Transverse colon (tissue), 4 donors: Measurements from ENCODE around the gene CKAP5. TPM values are rescaled to one million over a fixed set of nuclear protein-coding genes. Genes with fewer than 3 reads are reported as not detected.

Experiments
- DNase-seq: peaks from one replicate; pipeline ENCODE4 v3.0.0-alpha.2; 2019
- H3K27ac ChIP-seq, 4 donors: fragments of 200-600 bp; sonication (generic); 2 replicates each; pipeline ENCODE4 v1.5.1; 2016 to 2018; ENCODE audit warnings: inconsistent platforms in 4 of 4
- H3K27me3 ChIP-seq: fragments of 200-600 bp; sonication (generic); 2 replicates; pipeline ENCODE4 v1.5.1; 2017; ENCODE audit warnings: inconsistent platforms
- H3K36me3 ChIP-seq, 4 donors: fragments of 200-600 bp; sonication (generic); 2 replicates each; pipeline ENCODE4 v1.5.1; 2017 to 2019; ENCODE audit warnings: inconsistent platforms in 4 of 4
- H3K4me1 ChIP-seq, 4 donors: fragments of 200-600 bp; sonication (generic); 2 replicates each; pipeline ENCODE4 v1.5.1; 2017 to 2020; ENCODE audit warnings: inconsistent platforms in 4 of 4
- H3K4me3 ChIP-seq, 4 donors: fragments of 200-600 bp; sonication (generic); 1 replicate in 1 of 4; 2 replicates in 3 of 4; pipeline versions ENCODE4 v1.5.1 to v1.6.1; 2017 to 2019; ENCODE audit warnings: inconsistent platforms in 4 of 4
- H3K9me3 ChIP-seq, 2 donors: fragments of 200-600 bp; sonication (generic); 2 replicates each; pipeline ENCODE4 v1.5.1; 2017 to 2019; ENCODE audit warnings: inconsistent platforms in 2 of 2
- CTCF ChIP-seq, 5 experiments: fragments of 200-600 bp in 3 of 5; fragments of 450-650 bp in 2 of 5; sonication (generic) in 3 of 5; IDR thresholded peaks; 1 replicate in 2 of 5; 2 replicates in 3 of 5; pipeline ENCODE4 v1.5.1; 2016 to 2017; ENCODE audit warnings: antibody characterized with exemption in 5 of 5, inconsistent platforms in 3 of 5, mild to moderate bottlenecking in 2 of 5, moderate library complexity in 1 of 5
- EP300 ChIP-seq: sonication (generic); formaldehyde crosslinking; IDR thresholded peaks from one replicate; pipeline ENCODE4 v1.6.1; 2017; ENCODE audit warnings: antibody characterized with exemption, low read depth
- POLR2A ChIP-seq: fragments of 450-650 bp; IDR thresholded peaks from one replicate; pipeline ENCODE4 v1.6.1; 2016; ENCODE audit warnings: antibody characterized with exemption, mild to moderate bottlenecking, moderate library complexity
- POLR2AphosphoS5 ChIP-seq, 3 donors: sonication (generic); formaldehyde crosslinking; IDR thresholded peaks; one replicate each; pipeline ENCODE4 v1.6.1; 2016; ENCODE audit warnings: antibody characterized with exemption in 3 of 3
- WGBS, 2 donors: methylation state at CpG; one replicate each; pipeline ENCODE4 v1.1.5; 2018; ENCODE audit warnings: low coverage in 1 of 2; 5-methylcytosine and 5-hydroxymethylcytosine counted together
- in situ Hi-C, 4 donors: fragments of 200-750 bp; cut with MboI; loops; one replicate each; pipeline versions ENCODE4 v1.15.0 to v1.15.1; 2017; ENCODE audit warnings: low sequenced_read_pairs in 3 of 4, low pct_ligation_motif_present in 1 of 4, low pct_unique_long_range_greater_than_20kb in 1 of 4
- intact Hi-C: fragments of 100-400 bp; cut with DNase I; formaldehyde crosslinking; loops from one replicate; pipeline ENCODE4 v1.15.1; 2023; ENCODE audit warnings: low total_unique reads
- total RNA-seq, 4 donors: library from RNA; depleted of rRNA; stranded (reverse); fragments of >200 nt; gene quantifications; one replicate each; pipeline ENCODE4 v1.1.0, GENCODE V29; 2016

The CKAP5 gene
- total RNA-seq, 4 donors from 2014 or later, result 9.7 to 32.2 (median 28.1) TPM

GRCh38 chr11:46725338-46726205, 120.5 kb downstream of the CKAP5 start:
- intact Hi-C loops, result no loop called here
- in situ Hi-C loops, result no loop called here
- no peak for DNase-seq

DNA sequence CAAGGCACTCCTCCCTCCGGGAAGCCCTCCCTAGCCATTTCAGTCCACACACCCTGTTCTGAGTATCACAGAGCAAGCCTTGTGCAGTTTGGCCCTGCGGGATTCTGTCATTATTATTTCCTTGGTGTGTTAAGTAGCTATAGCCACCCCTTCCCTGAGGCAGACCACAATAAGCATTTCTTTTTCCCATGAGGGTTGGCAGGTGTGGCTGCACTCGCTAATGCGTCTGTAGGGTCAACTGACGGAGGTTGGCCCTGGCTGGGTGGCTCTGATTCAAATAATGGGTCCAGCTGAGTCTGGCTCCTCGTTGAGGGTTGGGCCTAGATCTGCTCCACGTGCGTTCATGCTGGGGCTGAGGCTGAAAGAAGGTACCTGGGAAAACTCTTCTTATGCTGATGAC, 122.0 kb downstream of the CKAP5 start:
- in situ Hi-C loops, result no loop called here
- intact Hi-C loops, result no loop called here

More at GRCh38 chr11:46725338-46726205, 120.5 kb downstream of the CKAP5 start:
- no peak overlapping the region for H3K4me3 ChIP-seq
- H3K27ac ChIP-seq, result no peak overlapping the region
- 93% methylated on average over 15 of the region's 19 CpGs; no CpG with 5 or more reads in 1 of the 2 donors for WGBS, 2 donors
- H3K36me3 ChIP-seq, result no peaks in the 10 kb centered on the region
- H3K27me3 ChIP-seq, result no peaks in the 10 kb centered on the region
- no peaks in the 10 kb centered on the region for H3K9me3 ChIP-seq
- no peak for TF ChIP-seq POLR2A
- no peak for TF ChIP-seq CTCF (IDR thresholded peaks at IDR 0.05)
- H3K4me1 ChIP-seq, result no peaks in the 10 kb centered on the region

DNA sequence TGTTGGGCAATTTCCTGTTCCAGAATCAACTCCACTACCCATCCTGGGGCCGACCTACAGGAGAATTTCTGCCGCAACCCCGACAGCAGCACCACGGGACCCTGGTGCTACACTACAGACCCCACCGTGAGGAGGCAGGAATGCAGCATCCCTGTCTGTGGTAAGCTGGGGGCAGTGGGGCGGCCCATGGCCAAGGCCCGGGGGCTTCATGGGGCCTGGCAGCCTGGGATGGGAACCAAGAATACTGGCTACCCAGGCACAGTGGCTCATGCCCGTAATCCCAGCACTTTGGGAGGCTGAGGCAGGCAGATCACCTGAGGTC, 122.8 kb downstream of the CKAP5 start:
- Histone ChIP-seq H3K27me3 (no peaks in the 10 kb centered on the region), H3K27ac (no peak overlapping the region), H3K36me3 (no peaks in the 10 kb centered on the region), H3K4me1 (peaks cover 0 to 4% (median 2%) of the 10 kb centered on the region in 4 donors), H3K9me3 (no peaks in the 10 kb centered on the region), H3K4me3 (no peak overlapping the region)
- 88% methylated on average over 5 of the region's 8 CpGs; no CpG with 5 or more reads in 1 of the 2 donors for WGBS, 2 donors
- no peak for TF ChIP-seq CTCF (IDR thresholded peaks at IDR 0.05)
- no peak for TF ChIP-seq POLR2AphosphoS5 (IDR thresholded peaks at IDR 0.05)
- no peak for TF ChIP-seq POLR2A
- no peak for TF ChIP-seq EP300
- in situ Hi-C loops, result no loop called here
- DNase-seq, result no peak
- intact Hi-C loops, result no loop called here

More for the DNA sequence above, 122.0 kb downstream of the CKAP5 start:
- no peak for DNase-seq
- Histone ChIP-seq H3K4me3 (no peak overlapping the region), H3K36me3 (no peaks in the 10 kb centered on the region), H3K27ac (no peak overlapping the region), H3K4me1 (no peaks in the 10 kb centered on the region), H3K9me3 (no peaks in the 10 kb centered on the region), H3K27me3 (no peaks in the 10 kb centered on the region)
- WGBS, 2 donors, result 49 to 56% methylated on average over 5 to 8 of the region's 8 CpGs
- TF ChIP-seq CTCF (IDR thresholded peaks at IDR 0.05), result no peak
- no peak for TF ChIP-seq POLR2AphosphoS5 (IDR thresholded peaks at IDR 0.05)
- no peak for TF ChIP-seq POLR2A
- TF ChIP-seq EP300, result no peak

DNA sequence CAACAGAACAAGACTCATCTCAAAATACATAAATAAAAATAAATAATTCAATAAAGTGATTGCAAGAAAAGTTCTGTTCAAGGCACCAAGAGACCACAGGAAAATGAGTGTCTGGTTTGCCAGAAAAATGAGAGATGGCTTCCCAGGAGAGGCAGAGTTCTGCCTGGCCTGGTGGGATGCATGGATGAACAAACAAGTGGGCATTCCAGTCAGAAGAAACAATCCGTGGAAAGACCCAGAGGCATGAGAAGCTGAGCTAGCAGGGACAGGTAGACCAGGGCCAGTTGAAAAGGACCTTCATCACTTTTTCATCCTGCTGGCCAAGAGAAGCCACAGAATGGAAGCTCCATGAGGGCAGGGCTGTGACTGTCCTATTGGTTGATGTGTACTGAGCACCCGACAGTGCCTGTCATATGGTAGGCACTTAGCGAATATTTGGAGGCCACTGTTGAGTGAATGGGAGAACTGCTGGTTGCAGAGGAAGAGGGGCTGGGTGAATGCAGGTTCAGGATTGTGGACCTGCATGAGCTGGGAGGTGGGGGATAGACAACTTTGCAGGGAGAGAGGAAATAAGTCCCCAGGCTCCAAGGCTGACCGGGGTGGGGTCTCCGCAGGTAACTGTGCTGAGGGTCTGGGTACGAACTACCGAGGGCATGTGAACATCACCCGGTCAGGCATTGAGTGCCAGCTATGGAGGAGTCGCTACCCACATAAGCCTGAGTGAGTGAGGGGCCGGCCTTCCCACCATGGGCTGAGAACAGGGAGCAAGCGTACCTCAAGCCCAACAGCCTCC, 123.3 kb downstream of the CKAP5 start:
- 87% methylated on average over 11 of the region's 11 CpGs; no CpG with 5 or more reads in 1 of the 2 donors for WGBS, 2 donors
- Histone ChIP-seq H3K4me3 (no peak overlapping the region), H3K4me1 (peaks cover 0 to 9% (median 4%) of the 10 kb centered on the region in 4 donors), H3K27me3 (no peaks in the 10 kb centered on the region), H3K36me3 (no peaks in the 10 kb centered on the region), H3K9me3 (no peaks in the 10 kb centered on the region), H3K27ac (no peak overlapping the region)
- intact Hi-C loops, result no loop called here
- in situ Hi-C loops, result no loop called here
- no peak for TF ChIP-seq POLR2AphosphoS5 (IDR thresholded peaks at IDR 0.05)
- no peak for TF ChIP-seq EP300
- TF ChIP-seq CTCF (IDR thresholded peaks at IDR 0.05), result no peak
- no peak for TF ChIP-seq POLR2A
- no peak for DNase-seq
